Fibroblast of the aortic adventitia (primary cell): Measurements from ENCODE around the gene CCDC158. TPM values are rescaled to one million over a fixed set of nuclear protein-coding genes. Genes with fewer than 3 reads are reported as not detected.

Experiments used
- DNase-seq: peaks from one replicate; pipeline ENCODE4 v3.0.0-alpha.2; 2010; ENCODE audit warnings: low read depth
- H3K4me3 ChIP-seq: 2 replicates; pipeline ENCODE4 v1.5.1; 2011; ENCODE audit warnings: low read depth, mild to moderate bottlenecking, control low read depth, low read length, moderate library complexity
- CTCF ChIP-seq: IDR thresholded peaks from 2 replicates; pipeline ENCODE4 v1.5.1; 2011; ENCODE audit warnings: mild to moderate bottlenecking, low read length, control low read depth, inconsistent platforms; ENCODE audit not compliant: insufficient read depth
- total RNA-seq: library from RNA; depleted of rRNA; stranded (reverse); fragments of >200 nt; gene quantifications from 2 replicates; pipeline ENCODE4 v1.2.3, GENCODE V29; 2012; ENCODE audit warnings: low replicate concordance

The CCDC158 gene
- total RNA-seq, 1 donor = 0.90 TPM

- H3K4me3 ChIP-seq = no peak overlapping the region
- DNase-seq = no peak
- no peak for TF ChIP-seq CTCF
Measured at GRCh38 chr4:76309939-76310550, 110.9 kb downstream of the CCDC158 start.

- no peak for TF ChIP-seq CTCF
- no peak for DNase-seq
Measured at GRCh38 chr4:76308548-76308947, 112.4 kb downstream of the CCDC158 start.

GRCh38 chr4:76307660-76308014 is 113.3 kb downstream of the CCDC158 start:
- no peak for DNase-seq
- peak overlapping the region; percentile 86 for H3K4me3 ChIP-seq
- no peak for TF ChIP-seq CTCF

More at GRCh38 chr4:76308548-76308947, 112.4 kb downstream of the CCDC158 start:
- H3K4me3 ChIP-seq = no peak overlapping the region

GRCh38 chr4:76306882-76307659 is 113.9 kb downstream of the CCDC158 start:
- DNase-seq = peak; percentile 41
- H3K4me3 ChIP-seq = peak overlapping the region; percentile 86
- peak; percentile 54 for TF ChIP-seq CTCF

GRCh38 chr4:76305971-76306881 is 114.7 kb downstream of the CCDC158 start, which contains the start of gene STBD1:
Gene STBD1 (plus strand): TSS chr4:76306733. CDS start chr4:76306770, 37 bp downstream.
- peak within 1 kb of the TSS; percentile 86 for H3K4me3 ChIP-seq
- peak; percentile 22 for TF ChIP-seq CTCF
- DNase-seq = peak; percentile 50

- H3K4me3 ChIP-seq = peak overlapping the region; percentile 86
- no peak for DNase-seq
- no peak for TF ChIP-seq CTCF
Measured at GRCh38 chr4:76305033-76305687, 115.8 kb downstream of the CCDC158 start.
